Progenitor cell of endocrine pancreas (in vitro differentiated cells): ENCODE data around the gene MRTFA. TPM values are rescaled to one million over a fixed set of nuclear protein-coding genes. Genes with fewer than 3 reads are reported as not detected.

Source experiments
- DNase-seq: peaks from one replicate; pipeline ENCODE4 v3.0.0; 2021; ENCODE audit warnings: low spot score; ENCODE audit not compliant: unreplicated experiment
- H3K27ac Mint-ChIP-seq: 2 replicates; pipeline ENCODE4 v1.8.0; 2021; ENCODE audit warnings: mild to moderate bottlenecking, moderate library complexity, mixed read lengths
- H3K27me3 Mint-ChIP-seq: 2 replicates; pipeline ENCODE4 v1.8.0; 2021; ENCODE audit warnings: mixed read lengths
- H3K36me3 Mint-ChIP-seq: 2 replicates; pipeline ENCODE4 v1.8.0; 2022; ENCODE audit warnings: mixed read lengths; ENCODE audit not compliant: insufficient read depth
- H3K4me1 Mint-ChIP-seq: 2 replicates; pipeline ENCODE4 v1.8.0; 2021; ENCODE audit warnings: low read depth, mixed read lengths
- H3K4me3 Mint-ChIP-seq: 2 replicates; pipeline ENCODE4 v1.8.0; 2021; ENCODE audit warnings: low read depth, mild to moderate bottlenecking, moderate library complexity, mixed read lengths
- H3K9me3 Mint-ChIP-seq: 2 replicates; pipeline ENCODE4 v1.8.0; 2021; ENCODE audit warnings: low read depth, mixed read lengths
- CTCF ChIP-seq: fragments of 200-600 bp; sonication (generic); IDR thresholded peaks from one replicate; pipeline ENCODE4 v1.5.0; 2021; ENCODE audit warnings: antibody characterized with exemption, mild to moderate bottlenecking; ENCODE audit not compliant: unreplicated experiment
- total RNA-seq: library from RNA; stranded (reverse); gene quantifications from 2 replicates; pipeline ENCODE4 v1.2.1, GENCODE V29; 2021

Gene MRTFA
- total RNA-seq, 1 donor from 2014 or later: 61.9 TPM

DNA sequence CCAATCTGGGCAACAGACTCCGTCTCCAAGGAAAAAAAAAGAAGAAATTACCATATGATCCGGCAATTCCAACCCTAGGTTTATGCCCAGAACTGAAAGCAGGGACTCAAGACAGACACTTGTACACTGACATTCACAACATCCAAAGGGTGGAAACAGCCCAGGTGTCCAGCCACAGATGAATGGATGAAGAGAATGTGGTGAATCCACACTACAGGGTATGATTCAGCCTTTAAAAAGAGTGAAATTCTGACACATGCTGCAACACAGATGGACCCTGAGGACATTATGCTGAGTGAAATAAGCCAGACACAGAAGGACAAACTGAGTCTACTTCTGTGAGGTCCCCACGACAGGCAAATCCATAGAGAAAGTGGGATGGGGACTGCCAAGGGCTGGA is 222.2 kb downstream of the MRTFA start:
- DNase-seq: no peak
- Mint-ChIP-seq H3K4me3 (no peak overlapping the region), H3K27ac (peak overlapping the region; percentile 25), H3K36me3 (peaks cover 17% of the 10 kb centered on the region), H3K27me3 (no peaks in the 10 kb centered on the region), H3K9me3 (no peaks in the 10 kb centered on the region), H3K4me1 (no peaks in the 10 kb centered on the region)
- TF ChIP-seq CTCF: no peak

GRCh38 chr22:40413873-40414272 is 222.6 kb downstream of the MRTFA start:
- Mint-ChIP-seq H3K36me3 (peaks cover 17% of the 10 kb centered on the region), H3K4me3 (no peak overlapping the region)

GRCh38 chr22:40412441-40412840 is 224.1 kb downstream of the MRTFA start:
- no peak for TF ChIP-seq CTCF
- Mint-ChIP-seq H3K27ac (peak overlapping the region; percentile 75), H3K36me3 (peaks cover 17% of the 10 kb centered on the region), H3K4me1 (no peaks in the 10 kb centered on the region), H3K4me3 (no peak overlapping the region), H3K27me3 (no peaks in the 10 kb centered on the region), H3K9me3 (no peaks in the 10 kb centered on the region)
- DNase-seq: no peak

More at GRCh38 chr22:40413873-40414272, 222.6 kb downstream of the MRTFA start:
- Mint-ChIP-seq H3K27me3 (no peaks in the 10 kb centered on the region), H3K4me1 (no peaks in the 10 kb centered on the region), H3K27ac (peak overlapping the region; percentile 25), H3K9me3 (no peaks in the 10 kb centered on the region)
- DNase-seq: no peak
- no peak for TF ChIP-seq CTCF

GRCh38 chr22:40411506-40411861 is 225.0 kb downstream of the MRTFA start:
- H3K36me3 Mint-ChIP-seq: peaks cover 15% of the 10 kb centered on the region
- no peak for TF ChIP-seq CTCF
- H3K4me1 Mint-ChIP-seq: no peaks in the 10 kb centered on the region
- H3K4me3 Mint-ChIP-seq: no peak overlapping the region
- no peak for DNase-seq
- H3K27me3 Mint-ChIP-seq: no peaks in the 10 kb centered on the region
- peak overlapping the region; percentile 52 for H3K27ac Mint-ChIP-seq
- no peaks in the 10 kb centered on the region for H3K9me3 Mint-ChIP-seq

GRCh38 chr22:40410731-40411505 is 225.6 kb downstream of the MRTFA start:
- TF ChIP-seq CTCF: no peak
- H3K4me1 Mint-ChIP-seq: no peaks in the 10 kb centered on the region
- peak overlapping the region; percentile 52 for H3K27ac Mint-ChIP-seq
- DNase-seq: no peak
- H3K27me3 Mint-ChIP-seq: no peaks in the 10 kb centered on the region
- H3K9me3 Mint-ChIP-seq: no peaks in the 10 kb centered on the region
- no peak overlapping the region for H3K4me3 Mint-ChIP-seq
- H3K36me3 Mint-ChIP-seq: peaks cover 12% of the 10 kb centered on the region
